OCI-LY1 (cell line): ENCODE results near the gene OSBPL5.

Experiments
- H2AFZ ChIP-seq: fragments of 200-600 bp; sonication (generic), shearing (Covaris generic); 2 replicates; pipeline ENCODE4 v1.6.0; 2014; ENCODE audit warnings: antibody characterized with exemption, mild to moderate bottlenecking, low read length
- H3F3A ChIP-seq: fragments of 200-600 bp; sonication (generic), shearing (Covaris generic); 2 replicates; pipeline ENCODE4 v1.6.0; 2014; ENCODE audit warnings: mild to moderate bottlenecking, antibody characterized with exemption, low read length, moderate library complexity; ENCODE audit not compliant: insufficient read depth
- H3K27ac ChIP-seq: fragments of 200-600 bp; sonication (generic); 2 replicates; pipeline ENCODE4 v1.5.1; 2014; ENCODE audit warnings: low read length, mixed run types, mild to moderate bottlenecking, low read depth; ENCODE audit not compliant: poor library complexity, severe bottlenecking
- H3K27me3 ChIP-seq: fragments of 200-600 bp; sonication (generic); 2 replicates; pipeline ENCODE4 v1.6.0; 2014; ENCODE audit warnings: antibody characterized with exemption, mild to moderate bottlenecking, low read length, moderate library complexity; ENCODE audit not compliant: insufficient read depth
- H3K36me3 ChIP-seq: fragments of 200-600 bp; sonication (generic); 2 replicates; pipeline ENCODE4 v1.6.1; 2014; ENCODE audit warnings: mild to moderate bottlenecking, antibody characterized with exemption, low read length, moderate library complexity, mixed read lengths; ENCODE audit not compliant: insufficient read depth
- H3K4me1 ChIP-seq: fragments of 200-600 bp; sonication (generic); 2 replicates; pipeline ENCODE4 v1.5.1; 2014; ENCODE audit warnings: mild to moderate bottlenecking, low read length, moderate library complexity; ENCODE audit not compliant: insufficient read depth, severe bottlenecking
- H3K4me2 ChIP-seq: fragments of 200-600 bp; sonication (generic), shearing (Covaris generic); 2 replicates; pipeline ENCODE4 v1.6.1; 2014; ENCODE audit warnings: low read length
- H3K4me3 ChIP-seq: fragments of 200-600 bp; sonication (generic); 2 replicates; pipeline ENCODE4 v1.5.1; 2014; ENCODE audit warnings: low read length, low read depth, mild to moderate bottlenecking, mixed read lengths; ENCODE audit not compliant: poor library complexity, severe bottlenecking
- H3K79me2 ChIP-seq: fragments of 200-600 bp; shearing (Covaris generic); 2 replicates; pipeline ENCODE4 v1.6.1; 2016; ENCODE audit warnings: mixed run types, low read length, mixed read lengths; ENCODE audit not compliant: insufficient read depth
- H3K9ac ChIP-seq: fragments of 200-600 bp; sonication (generic), shearing (Covaris generic); 2 replicates; pipeline ENCODE4 v1.6.1; 2014; ENCODE audit warnings: mild to moderate bottlenecking, low read length, mixed read lengths
- H3K9me2 ChIP-seq: fragments of 200-600 bp; sonication (generic), shearing (Covaris generic); 2 replicates; pipeline ENCODE4 v1.6.1; 2014; ENCODE audit warnings: low read depth, mild to moderate bottlenecking, low read length, mixed read lengths
- H3K9me3 ChIP-seq: fragments of 200-600 bp; shearing (Covaris generic); 2 replicates; pipeline ENCODE4 v1.6.1; 2014; ENCODE audit warnings: low read length, mixed read lengths
- H4K20me1 ChIP-seq: fragments of 200-600 bp; sonication (generic), shearing (Covaris generic); 2 replicates; pipeline ENCODE4 v1.6.0; 2016; ENCODE audit warnings: mild to moderate bottlenecking, low read length; ENCODE audit not compliant: insufficient read depth
- EZH2 ChIP-seq: fragments of 200-600 bp; sonication (generic), shearing (Covaris generic); IDR thresholded peaks from 2 replicates; pipeline ENCODE4 v1.8.0; 2017; ENCODE audit warnings: borderline replicate concordance, mixed run types, mild to moderate bottlenecking, antibody characterized with exemption, low read length, moderate library complexity, mixed read lengths
- TF ChIP-seq, protein P1 (sequence below): fragments of 200-600 bp; sonication (generic), shearing (Covaris generic); IDR thresholded peaks from 2 replicates; pipeline ENCODE4 v1.5.1; 2017; ENCODE audit warnings: mild to moderate bottlenecking, antibody characterized with exemption, low read length, moderate library complexity, mixed read lengths

Gene OSBPL5

DNA sequence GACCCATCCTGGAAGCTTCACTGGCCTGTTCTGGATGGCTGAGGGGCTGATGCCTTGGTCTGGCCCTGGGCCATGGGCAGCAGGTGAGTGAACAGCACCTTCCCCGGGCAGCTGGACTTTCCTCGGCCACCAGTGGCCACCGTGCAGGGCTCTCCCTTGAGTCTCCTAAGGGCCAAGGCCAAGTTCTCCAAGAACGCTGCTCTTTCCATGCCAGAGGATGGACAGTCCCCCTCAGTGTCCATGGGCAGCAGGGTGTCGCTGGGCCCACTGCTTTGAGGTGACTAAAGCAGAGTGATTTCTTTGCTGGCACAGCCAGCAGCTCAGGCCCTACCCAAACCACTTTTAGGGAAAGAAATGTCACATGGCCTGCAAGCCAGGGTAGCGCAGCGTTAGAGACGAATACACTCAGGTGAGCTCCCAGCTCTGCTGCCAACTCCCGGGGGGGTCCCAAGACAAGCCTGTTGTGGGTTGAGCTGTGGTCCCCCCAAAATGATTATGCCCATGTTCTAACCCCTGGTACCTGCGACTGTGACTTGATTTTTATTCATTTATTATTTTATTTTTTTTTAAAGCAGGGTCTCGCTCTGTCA, 104.6 kb downstream of the OSBPL5 start:
- Histone ChIP-seq H3K4me2 (no peak overlapping the region), H3K36me3 (no peaks in the 10 kb centered on the region; the same call in 1 of the 2 replicates), H4K20me1 (no peaks in the 10 kb centered on the region), H3K4me3 (no peak overlapping the region), H3K9me2 (no peaks in the 10 kb centered on the region), H3K4me1 (peaks cover 16% of the 10 kb centered on the region), H3K9ac (no peak overlapping the region), H3K9me3 (no peaks in the 10 kb centered on the region), H3F3A (no peaks in the 10 kb centered on the region), H3K79me2 (no peaks in the 10 kb centered on the region), H3K27ac (no peak overlapping the region), H3K27me3 (peaks cover 6% of the 10 kb centered on the region; the same call in 1 of the 2 replicates), H2AFZ (no peak overlapping the region)
- TF ChIP-seq, protein P1, sequence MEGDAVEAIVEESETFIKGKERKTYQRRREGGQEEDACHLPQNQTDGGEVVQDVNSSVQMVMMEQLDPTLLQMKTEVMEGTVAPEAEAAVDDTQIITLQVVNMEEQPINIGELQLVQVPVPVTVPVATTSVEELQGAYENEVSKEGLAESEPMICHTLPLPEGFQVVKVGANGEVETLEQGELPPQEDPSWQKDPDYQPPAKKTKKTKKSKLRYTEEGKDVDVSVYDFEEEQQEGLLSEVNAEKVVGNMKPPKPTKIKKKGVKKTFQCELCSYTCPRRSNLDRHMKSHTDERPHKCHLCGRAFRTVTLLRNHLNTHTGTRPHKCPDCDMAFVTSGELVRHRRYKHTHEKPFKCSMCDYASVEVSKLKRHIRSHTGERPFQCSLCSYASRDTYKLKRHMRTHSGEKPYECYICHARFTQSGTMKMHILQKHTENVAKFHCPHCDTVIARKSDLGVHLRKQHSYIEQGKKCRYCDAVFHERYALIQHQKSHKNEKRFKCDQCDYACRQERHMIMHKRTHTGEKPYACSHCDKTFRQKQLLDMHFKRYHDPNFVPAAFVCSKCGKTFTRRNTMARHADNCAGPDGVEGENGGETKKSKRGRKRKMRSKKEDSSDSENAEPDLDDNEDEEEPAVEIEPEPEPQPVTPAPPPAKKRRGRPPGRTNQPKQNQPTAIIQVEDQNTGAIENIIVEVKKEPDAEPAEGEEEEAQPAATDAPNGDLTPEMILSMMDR = no peak
- no peak for TF ChIP-seq EZH2

DNA sequence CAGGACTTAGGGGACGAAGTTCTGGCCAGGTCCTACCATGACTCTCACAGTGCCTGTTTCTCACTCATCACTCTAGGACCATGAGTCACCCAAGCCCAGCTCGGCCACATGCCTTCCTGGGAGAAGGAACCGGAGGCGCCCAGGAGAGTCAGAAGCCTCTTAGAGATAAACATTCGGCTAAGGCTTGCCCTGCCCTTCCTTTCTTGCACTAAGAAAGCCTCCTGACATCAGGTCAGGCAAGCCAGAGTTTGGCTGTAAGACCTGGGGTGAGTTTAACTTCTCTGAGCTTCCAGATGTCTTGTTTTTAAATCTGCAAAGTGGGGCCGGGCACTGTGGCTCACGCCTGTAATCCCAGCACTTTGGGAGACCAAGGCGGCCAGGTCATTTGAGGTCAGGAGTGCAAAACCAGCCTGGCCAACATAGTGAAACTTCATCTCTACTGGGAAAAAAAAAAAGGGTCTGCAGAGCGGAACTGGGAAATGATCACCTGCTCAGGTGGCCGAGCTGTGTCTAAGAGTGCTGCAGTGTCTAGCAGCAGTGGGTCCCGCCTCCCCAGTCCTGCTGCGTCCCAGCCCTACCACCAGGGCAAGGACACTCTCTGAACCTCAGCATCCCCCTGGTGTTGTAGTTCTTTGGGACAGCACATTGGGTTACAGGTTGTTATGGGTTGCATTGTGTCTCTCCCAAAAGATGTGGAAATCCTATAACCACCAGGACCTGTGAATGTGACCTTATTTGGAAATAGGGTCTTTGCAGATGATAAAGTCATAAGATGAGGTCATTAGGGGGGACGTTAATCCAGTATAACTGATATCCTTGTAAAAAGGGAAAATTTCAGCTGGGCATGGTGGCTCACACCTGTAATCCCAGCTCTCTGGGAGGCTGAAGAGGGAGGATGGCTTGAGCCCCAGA, 106.1 kb downstream of the OSBPL5 start:
- H3K4me1 ChIP-seq = peaks cover 17% of the 10 kb centered on the region
- H3F3A ChIP-seq = no peaks in the 10 kb centered on the region
- no peak for TF ChIP-seq EZH2
- TF ChIP-seq, protein P1 = no peak
- no peak overlapping the region for H3K4me3 ChIP-seq
- H3K9ac ChIP-seq = no peak overlapping the region
- H3K4me2 ChIP-seq = no peak overlapping the region
- H2AFZ ChIP-seq = no peak overlapping the region
- no peaks in the 10 kb centered on the region for H3K79me2 ChIP-seq
- H3K27me3 ChIP-seq = no peaks in the 10 kb centered on the region
- no peaks in the 10 kb centered on the region for H3K9me2 ChIP-seq
- peaks cover 9% of the 10 kb centered on the region; the same call in 1 of the 2 replicates for H3K36me3 ChIP-seq
- no peaks in the 10 kb centered on the region for H4K20me1 ChIP-seq
- H3K27ac ChIP-seq = no peak overlapping the region
- no peaks in the 10 kb centered on the region for H3K9me3 ChIP-seq

DNA sequence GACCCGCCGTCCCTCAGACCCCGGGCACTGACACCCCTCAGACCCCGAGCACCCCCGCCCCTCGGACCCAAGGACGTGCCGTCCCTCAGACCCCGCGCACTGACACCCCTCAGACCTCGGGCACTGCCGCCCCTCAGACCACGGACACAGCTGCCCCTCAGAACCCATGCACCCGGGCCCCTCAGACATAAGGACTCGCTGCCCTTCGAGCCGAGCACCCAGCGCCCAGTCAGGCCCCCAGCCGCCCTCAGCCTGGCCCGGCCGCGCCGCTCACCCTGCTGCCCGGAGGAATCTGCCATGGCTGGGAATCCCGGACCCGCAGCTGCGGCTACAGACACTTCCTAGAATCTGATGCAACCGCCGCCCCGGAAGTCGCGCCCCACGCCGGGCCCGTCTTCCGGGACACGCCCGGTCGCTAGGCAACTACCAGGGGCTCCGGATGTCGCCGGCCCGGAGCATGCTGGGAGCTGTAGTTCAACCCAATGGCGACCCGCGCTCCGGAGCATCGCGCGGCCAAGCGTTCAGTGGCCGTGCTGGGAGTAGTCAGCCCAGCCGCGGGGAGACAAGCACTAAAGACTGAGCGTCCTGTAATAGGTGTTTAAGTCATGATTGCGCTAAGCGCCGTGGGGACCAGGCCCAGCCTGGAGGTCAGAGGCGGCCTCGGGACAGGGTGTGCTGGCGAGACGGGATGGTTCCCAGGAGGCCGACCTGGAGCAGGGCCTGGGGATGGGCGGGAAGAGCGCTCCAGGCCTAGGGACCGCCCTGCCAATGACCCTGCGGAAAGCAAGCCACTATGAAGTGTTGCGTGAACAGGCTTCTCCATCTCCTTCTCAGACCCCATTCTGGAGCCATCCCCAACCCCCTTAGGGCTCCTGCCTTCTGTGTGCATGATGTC, 107.8 kb downstream of the OSBPL5 start, which contains the start of gene CARS1:
Gene CARS1, minus strand, starts transcription at position 355 of the 895 bp plus-strand sequence. Its CDS starts 56 bp downstream, at position 299.
- Histone ChIP-seq H3K79me2 (no peaks in the 10 kb centered on the region), H3K9me3 (no peaks in the 10 kb centered on the region)

More for the DNA sequence above, 107.8 kb downstream of the OSBPL5 start, which contains the start of gene CARS1:
- Histone ChIP-seq H4K20me1 (no peaks in the 10 kb centered on the region), H3K9me2 (no peaks in the 10 kb centered on the region), H3K9ac (peak within 1 kb of the TSS; percentile 89), H3K4me1 (peaks cover 22% of the 10 kb centered on the region), H3K4me2 (peak within 1 kb of the TSS; percentile 83), H3K4me3 (peak within 1 kb of the TSS; percentile 90), H3K36me3 (peaks cover 20% of the 10 kb centered on the region), H3K27me3 (no peaks in the 10 kb centered on the region), H2AFZ (peak within 1 kb of the TSS; percentile 77), H3K27ac (no peak within 1 kb of the TSS), H3F3A (no peaks in the 10 kb centered on the region)
- TF ChIP-seq, protein P1 = no peak
- TF ChIP-seq EZH2 = no peak
